GM18499 (cell line): ENCODE measurements around the gene C10orf71.

Source experiments
- ATAC-seq: cut with Tn5 transposase; IDR thresholded peaks from one replicate; pipeline ENCODE4 v1.9.1; 2021; ENCODE audit warnings: moderate number of reproducible peaks; ENCODE audit not compliant: insufficient read depth, unreplicated experiment

C10orf71 gene

DNA sequence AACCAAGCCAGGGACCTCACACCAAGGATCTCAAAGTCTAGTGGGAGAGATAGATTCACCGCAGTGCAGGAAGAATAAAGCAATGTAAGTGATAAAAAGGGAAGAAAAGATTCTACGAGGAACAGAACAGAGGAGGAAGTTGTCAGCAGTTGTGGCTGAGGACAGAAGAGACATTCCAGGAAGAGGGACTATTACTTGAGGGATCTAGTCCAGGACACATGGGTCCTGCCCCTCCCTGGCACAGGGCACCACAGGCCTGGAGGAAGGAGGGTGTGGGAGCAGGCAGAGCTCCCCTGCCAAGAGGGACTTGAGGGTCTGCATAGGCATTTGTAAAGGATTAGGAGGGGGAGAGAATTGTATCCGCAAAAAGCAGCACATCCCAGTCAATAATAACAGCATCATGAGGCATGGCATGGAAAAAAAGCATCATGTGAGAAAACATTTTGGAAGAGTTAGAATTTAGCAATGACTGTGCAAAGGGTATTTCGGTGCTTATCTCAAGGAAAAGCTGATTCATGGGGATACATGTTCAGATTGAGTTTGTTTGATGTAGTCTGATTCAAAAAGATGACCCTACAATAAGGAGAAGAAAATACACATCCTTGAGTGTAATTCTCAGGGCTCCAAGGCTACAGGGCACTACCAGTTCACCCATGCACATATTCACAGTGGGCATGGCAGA lies 12.7 kb downstream of the C10orf71 start:
- ATAC-seq: no peak

DNA sequence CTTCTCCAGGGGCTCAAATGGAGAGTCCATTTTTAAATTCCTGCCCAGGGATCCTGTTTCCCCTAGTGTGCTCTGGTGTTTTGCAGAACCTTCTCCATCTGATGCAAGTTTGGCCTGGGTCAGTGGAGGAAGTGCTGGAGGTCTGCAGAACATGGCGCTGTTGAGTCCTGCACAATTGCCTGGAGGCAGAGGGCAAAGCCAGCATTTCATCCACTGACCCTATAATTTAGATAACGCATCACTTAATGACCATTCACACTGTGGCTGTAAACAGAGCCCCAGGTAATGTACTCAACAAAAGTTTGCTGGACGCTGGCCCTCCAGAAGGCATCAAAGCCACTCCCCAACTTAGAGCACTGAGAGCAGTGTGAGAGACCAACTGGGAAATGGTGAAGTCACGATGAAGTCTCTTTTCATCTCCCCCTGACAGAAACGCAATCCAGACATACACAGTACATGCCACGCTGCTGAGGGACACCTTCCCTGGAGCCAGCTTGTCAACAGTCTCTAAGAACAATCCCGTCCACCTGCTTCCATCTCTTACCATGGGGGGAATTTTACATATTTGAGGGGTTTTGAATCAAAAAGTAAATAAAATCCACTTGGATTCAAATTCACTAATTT lies 13.4 kb downstream of the C10orf71 start:
- ATAC-seq: no peak

DNA sequence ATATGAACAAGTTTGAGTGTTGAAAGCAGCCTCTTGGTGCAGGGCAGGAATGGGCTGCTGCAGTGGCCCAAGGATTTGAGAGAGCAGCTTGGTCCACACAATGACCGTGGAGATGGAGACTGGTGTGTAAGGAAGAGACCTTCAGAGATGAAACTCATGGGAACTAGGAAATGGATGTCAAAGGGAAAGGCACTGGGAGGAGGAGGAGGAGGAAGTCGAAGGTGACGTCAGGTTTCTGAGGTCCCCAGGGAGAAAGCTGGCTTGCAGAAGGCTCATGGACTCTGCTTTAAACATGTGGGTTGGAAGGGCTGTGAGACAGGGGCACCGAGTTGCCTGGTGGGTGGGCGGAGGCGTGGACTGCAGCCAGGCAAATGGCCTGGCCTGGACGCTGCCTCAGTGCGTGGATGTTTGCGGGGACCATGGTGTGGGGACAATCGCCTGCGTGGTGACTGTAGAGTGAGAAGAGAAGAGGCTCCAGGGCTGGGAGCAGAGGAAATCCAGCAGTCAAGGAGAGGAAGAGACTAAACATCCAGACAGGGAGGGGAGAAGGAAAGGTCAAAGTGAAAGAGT lies 14.6 kb downstream of the C10orf71 start:
- ATAC-seq: no peak

DNA sequence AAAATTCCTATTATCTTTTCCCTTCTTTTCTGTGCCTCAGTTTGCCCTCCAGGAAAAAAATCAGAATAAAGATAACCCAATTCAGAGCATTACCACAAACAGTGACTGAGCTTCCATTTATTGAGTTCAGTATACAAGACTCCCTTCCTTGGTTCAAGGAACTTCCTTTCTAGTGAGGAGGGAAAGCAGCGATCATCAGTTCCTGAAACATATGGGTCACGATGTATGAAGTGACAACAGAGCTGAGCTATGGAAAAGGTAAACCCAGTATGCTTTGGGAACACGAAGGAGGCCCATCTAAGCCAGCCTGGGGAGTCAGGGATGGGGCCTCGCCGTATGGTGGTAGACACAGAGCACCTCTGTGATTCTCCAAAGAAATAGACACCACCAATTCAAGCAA lies 15.8 kb downstream of the C10orf71 start:
- ATAC-seq: no peak

GRCh38 chr10:49318028-49318427 lies 19.1 kb downstream of the C10orf71 start:
- ATAC-seq: no peak

GRCh38 chr10:49318755-49319154 lies 19.8 kb downstream of the C10orf71 start:
- ATAC-seq: no peak

DNA sequence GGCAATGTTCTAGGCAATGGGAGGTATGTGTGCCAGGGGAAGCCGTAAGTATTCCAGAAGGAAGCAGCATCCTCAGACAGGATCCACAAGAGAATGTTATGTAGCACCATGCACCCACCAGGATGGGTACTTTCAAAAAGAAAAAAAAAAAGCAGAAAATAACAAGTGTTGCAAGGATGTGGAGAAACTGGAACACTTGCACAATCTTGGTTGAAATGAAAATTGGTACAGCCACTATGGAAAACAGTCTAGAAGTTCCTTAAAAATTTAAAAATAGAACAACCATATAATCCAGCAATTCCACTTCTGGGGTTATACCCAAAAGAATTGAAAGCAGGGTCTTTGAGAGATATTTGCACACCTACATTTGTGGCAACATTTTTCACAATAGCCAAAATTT lies 20.2 kb downstream of the C10orf71 start:
- ATAC-seq: no peak

DNA sequence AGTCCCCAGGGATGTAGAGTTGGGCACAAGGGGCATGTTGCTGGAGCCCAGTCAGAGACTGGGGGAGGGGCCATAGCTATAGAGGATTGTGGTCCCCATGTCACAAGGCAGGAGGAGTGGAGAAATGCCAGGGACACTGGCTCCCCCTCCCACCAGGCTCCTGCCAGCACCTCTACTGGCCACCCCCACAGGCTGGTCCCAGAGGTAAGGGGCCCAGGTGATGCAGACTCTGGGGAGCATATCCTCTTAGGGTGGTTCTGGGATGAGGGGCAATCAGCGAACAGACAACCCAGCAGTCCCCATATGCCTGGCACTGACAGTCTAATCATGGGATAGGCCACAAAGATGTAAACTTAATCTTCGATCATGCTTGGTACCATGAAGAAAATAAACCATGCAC lies 21.2 kb downstream of the C10orf71 start:
- ATAC-seq: no peak

DNA sequence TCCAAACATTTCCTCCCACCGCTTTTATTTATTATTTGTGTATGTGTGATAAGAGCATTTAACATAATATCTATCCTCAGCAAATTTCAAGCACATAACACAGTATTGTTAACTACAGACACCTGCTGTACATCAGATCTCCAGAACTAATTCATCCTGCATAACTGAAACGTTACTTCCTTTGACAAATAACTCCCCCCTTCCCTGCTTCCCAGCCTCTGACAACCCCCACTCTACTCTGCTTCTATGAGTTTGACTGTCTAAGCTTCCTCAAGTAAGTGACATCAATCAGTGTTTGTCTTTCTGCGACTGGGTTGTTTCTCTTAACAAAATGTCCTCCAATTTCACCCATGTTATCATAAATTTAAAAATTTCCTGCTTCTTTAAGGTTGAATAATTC lies 22.1 kb downstream of the C10orf71 start:
- ATAC-seq: no peak

DNA sequence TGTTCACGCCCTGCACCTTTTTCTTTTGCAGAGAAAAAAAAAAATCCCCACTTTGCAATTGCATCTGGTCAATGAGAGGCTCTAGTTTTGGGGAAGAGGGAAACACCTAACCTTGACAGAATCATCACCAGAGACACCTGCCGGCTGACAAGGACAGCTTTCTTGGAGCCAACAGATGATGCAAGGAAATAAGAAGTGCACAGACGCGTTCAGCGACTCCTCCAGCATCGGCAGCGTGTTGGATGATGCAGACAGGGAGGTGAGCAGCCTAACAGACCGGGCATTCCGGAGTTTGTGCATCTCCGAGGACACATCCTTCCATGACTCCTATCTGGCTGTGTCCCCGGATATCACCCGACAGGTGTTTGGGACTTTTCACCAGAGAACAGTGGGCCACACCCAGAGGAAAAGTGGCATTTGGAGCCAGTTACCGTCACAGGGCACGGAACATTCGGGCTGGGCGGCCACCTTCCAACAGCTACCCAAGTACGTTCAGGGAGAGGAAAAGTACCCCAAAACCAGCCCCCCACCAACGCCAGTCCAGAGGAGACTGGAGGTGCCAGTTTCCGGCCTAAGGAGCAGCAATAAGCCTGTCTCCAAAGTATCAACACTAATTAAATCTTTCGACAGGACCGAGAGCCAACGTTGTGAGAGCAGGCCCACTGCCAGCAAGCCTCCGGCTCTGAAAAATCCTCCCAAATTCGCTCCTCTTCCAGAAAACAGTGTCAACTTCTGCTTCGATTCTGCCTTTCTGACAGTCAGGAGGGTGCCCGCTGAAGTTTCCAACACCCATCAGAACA lies 23.6 kb downstream of the C10orf71 start:
- no peak for ATAC-seq

- ATAC-seq: no peak
Observed at GRCh38 chr10:49323171-49323895, 24.4 kb downstream of the C10orf71 start.

- ATAC-seq: no peak
Observed at GRCh38 chr10:49323896-49324270, 24.9 kb downstream of the C10orf71 start.

DNA sequence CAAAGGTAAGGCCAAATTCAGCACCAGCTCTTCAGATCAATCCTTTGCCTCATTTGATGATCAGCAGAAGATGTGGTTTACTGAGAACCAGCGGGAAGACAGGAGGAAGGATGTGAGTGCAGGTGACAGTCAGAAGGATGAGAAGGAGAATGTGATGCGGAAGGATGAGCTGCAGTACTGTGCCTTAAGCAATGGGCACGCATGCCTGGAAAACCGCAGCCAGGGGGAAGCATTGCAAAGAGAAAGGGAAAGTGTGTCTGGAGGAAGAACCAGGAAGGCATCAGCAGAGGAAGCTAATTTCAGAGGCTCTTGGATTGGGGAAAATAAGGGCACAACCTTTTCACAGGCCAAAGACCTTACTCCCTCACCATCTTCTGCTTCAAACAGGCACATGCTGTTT lies 25.7 kb downstream of the C10orf71 start:
- ATAC-seq: no peak

- no peak for ATAC-seq
Observed at GRCh38 chr10:49325131-49325915, 26.4 kb downstream of the C10orf71 start.

DNA sequence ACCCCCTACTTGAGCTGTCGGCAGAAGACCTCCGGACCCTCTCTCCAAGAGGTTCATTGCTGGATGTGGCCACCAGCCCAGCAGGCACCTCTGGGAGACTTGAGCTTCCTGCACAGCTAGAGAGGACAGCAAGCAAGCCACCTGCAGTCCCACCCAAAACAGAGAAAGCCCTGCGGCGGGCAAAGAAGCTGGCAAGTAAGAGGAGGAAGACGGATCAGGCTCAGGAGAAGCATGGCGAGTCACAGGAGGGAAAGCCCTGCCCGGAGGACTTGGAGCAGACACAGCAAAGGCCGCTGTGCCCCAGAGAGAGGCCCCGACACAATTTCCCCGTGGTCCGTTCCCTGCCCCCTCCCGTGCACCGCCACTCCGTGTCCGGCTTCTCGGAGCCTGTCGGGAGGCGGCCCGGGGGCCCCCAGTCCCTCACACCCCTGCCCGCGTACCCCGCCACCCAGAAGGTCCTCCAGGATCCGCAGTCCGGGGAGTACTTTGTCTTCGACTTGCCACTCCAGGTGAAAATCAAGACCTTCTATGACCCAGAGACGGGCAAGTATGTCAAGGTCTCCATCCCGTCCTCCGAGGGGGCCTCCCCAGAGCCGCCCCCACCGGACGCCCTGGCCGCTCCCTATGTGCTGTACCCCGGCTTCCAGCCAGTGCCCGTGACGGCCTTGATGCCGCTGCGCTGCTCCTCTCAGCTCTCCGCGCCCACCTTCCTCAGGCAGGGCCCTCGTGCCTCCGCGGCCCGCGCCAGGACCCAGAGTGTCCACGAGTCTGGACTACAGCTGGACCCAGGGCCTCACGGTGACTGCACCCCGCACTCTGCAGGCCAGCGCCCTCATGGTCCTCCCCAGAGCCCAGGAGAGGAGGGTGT lies 27.2 kb downstream of the C10orf71 start:
- no peak for ATAC-seq

DNA sequence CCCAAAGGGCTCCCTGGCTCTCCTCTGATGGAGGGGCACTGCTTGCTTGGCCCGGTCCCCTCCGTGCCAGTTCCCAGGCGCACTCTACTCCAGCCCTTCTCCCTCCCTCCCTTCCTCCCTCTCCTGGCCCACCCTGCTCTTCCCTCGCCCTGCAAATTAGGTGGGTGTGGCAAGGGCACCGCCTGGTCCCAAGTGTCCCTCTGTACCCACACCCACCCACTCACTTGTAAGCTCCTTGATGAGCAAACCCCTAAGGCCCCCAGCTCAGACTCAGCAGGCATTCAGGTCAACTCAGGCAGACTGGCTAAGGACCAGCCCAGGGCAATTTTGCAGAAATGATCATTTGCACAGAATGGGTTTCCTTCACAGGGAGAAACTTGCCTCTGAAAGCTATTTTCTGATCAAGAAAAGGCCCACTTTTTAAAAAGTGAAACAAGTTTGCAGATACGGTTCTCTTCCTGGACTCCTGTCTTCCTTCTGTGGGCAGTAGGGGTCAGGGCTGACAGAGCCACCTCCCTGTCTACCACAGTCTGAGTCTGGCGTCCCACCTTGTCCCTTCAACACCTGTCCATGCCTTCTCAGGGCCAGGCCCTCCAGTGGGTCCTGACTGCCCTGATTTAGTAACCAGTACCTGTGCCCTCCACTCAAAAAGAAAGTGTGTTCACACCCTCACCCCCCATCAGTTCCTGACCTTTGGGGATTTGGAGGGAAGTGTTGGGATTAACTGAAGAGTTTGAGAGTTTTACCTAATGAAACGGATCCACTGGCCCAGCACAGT lies 28.3 kb downstream of the C10orf71 start:
- no peak for ATAC-seq

DNA sequence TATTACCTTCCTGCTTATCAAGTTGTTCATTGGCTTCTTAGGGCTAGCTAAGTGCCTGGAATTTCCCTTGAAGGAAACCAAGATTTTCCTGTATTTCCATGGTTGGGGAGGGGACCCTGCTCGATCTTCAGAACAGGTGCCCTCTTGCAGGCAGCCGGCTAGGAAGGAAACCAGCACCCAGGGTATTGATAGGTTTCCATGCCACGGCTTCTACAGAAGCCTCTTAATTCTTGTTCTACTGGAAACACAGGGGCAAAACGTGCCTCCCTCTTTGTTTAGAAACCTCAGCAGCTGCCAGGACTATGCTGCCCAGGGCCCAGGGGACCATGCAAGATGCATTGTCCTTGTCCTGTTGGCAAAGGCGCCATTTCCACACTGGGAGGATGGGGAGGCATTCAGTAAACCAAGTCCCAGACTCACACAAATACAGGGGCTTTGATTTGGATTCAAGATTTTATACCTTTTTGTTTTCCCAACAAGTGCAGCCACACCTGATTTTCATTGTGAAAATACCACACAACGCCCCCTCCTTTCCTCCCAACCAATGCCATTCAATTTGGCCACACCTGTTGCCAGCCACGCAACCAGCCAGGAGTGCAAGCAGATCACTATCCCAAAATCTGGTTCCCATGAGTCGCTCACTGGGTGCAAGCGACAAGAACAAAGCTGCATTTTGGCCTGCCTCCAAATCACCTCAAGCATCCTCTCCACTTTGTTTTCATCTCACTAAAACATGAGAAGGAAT lies 29.6 kb downstream of the C10orf71 start:
- no peak for ATAC-seq

DNA sequence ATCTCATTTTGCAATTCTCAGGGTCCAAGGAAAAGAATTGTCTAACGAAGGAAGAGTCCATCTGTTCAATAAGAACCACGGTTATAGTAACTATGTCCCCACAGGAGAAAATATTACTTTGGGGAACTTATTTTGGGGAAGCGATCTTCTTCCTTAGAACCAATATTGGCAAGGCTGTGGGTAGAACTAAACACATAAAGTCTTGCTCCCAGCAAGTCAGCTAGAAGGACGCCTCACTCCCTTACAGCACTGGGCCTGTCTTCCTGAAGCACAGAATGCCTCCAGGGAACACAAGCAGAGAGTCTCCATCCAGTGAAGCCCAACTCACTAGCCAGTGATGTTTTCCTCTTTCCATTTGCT lies 30.2 kb downstream of the C10orf71 start:
- ATAC-seq: no peak
